WI38 (cell line): ENCODE measurements around the gene TPRX2.
"Not testable (repeated sequence)": the region's sequence is repeated elsewhere in the genome, so short reads cannot be mapped to it uniquely, and the experiment has no call there.

ENCODE experiments used
- H3K4me3 ChIP-seq: 2 replicates; pipeline ENCODE4 v1.5.1; 2011; ENCODE audit warnings: low read depth, mild to moderate bottlenecking, control low read depth, low read length
- TF ChIP-seq, protein P1 (sequence below): IDR thresholded peaks from 2 replicates; pipeline ENCODE4 v1.5.1; 2012; ENCODE audit warnings: low read depth, mild to moderate bottlenecking, control low read depth, low read length

Gene TPRX2

DNA sequence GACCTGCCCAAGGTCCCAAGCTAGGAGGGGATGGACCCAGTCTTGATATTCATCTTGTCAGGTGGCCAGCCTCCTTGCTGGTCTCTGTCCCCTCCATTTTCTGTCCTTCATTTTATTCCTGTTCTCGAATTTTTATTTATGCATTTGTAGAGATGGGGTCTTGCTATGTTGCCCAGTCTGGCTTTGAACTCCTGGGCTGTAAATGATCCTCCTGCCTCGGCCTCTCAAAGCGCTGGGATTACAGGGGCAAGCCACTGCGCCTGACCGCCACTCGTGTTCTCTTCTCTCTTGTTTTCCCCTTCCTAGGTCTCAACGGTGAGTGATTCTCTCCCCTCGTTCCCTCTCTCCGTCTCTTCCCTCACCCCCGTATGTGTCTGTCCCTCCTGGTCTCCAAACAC, 10.6 kb upstream of the TPRX2 start:
- H3K4me3 ChIP-seq = no peak overlapping the region
- TF ChIP-seq, protein P1, sequence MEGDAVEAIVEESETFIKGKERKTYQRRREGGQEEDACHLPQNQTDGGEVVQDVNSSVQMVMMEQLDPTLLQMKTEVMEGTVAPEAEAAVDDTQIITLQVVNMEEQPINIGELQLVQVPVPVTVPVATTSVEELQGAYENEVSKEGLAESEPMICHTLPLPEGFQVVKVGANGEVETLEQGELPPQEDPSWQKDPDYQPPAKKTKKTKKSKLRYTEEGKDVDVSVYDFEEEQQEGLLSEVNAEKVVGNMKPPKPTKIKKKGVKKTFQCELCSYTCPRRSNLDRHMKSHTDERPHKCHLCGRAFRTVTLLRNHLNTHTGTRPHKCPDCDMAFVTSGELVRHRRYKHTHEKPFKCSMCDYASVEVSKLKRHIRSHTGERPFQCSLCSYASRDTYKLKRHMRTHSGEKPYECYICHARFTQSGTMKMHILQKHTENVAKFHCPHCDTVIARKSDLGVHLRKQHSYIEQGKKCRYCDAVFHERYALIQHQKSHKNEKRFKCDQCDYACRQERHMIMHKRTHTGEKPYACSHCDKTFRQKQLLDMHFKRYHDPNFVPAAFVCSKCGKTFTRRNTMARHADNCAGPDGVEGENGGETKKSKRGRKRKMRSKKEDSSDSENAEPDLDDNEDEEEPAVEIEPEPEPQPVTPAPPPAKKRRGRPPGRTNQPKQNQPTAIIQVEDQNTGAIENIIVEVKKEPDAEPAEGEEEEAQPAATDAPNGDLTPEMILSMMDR = no peak

DNA sequence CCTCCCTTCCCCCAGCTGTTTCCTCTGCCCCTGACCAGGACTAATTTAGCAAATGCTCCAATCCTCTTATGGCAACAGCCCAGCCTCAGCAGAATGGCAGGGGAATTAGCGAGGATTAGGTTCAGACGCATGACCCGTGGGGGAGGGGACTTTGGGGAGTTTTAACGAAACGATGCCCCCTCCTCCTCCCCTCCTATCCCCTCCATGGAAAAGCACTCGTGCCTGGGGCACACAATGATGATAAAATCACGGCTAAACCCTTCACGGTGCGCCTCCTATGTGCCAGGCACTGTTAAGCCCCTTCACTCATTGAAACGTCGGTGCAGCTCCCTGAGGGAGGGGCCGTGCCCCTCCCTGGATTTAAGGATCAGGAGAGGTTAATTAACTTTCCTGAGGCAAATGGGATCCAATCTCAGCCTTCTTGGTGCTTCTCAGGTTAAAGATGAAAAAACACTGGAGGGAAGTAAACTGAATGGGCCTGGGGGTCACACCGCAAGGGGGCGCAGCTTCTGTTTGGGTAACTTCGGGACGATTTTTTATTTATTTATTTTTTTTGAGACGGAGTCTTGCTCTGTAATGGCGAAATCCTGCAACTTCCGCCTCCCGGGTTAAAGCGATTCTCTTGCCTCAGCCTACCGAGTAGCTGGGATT, 10.1 kb upstream of the TPRX2 start:
- TF ChIP-seq, protein P1 = peak; percentile 41
- H3K4me3 ChIP-seq = no peak overlapping the region

DNA sequence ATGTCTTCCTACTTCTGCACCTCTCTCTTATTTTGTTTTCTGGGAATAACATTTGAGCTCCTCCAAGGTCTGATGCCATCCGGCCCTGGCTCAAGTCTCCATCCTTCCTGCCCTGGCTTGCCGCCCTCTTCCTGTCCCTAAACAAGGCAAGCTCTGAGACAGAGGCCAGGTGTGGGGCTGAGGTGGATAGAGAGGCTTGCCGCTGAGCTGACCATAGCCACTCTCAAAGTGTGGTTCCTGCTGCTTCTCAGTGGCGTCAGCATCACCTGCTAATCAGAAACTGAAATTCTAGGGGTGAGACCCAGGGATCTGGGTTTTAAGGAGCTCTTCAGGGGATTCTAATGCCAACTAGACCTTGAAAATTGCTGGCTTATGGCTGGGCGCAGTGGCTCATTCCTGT, 6.0 kb upstream of the TPRX2 start:
- TF ChIP-seq, protein P1 = no peak
- H3K4me3 ChIP-seq = no peak overlapping the region

DNA sequence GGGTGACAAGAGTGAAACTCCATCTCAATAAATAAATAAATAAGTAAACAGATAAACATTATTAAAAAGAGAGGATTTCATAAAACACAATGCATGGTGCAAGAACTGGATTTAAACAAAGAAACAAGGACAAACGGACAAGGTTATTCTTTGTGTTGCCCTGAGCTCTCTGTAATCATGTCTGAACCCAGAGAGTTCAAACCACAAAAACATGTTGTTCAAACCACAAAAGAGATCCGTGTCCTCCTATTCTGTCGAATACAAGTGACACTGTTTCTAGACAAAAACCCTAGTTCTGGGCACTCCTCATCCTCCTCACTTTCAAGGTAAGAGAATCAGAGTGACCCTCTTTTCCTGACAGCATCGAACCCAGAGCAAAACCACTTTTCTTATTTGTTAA, 4.6 kb upstream of the TPRX2 start:
- TF ChIP-seq, protein P1 = no peak
- H3K4me3 ChIP-seq = no peak overlapping the region

DNA sequence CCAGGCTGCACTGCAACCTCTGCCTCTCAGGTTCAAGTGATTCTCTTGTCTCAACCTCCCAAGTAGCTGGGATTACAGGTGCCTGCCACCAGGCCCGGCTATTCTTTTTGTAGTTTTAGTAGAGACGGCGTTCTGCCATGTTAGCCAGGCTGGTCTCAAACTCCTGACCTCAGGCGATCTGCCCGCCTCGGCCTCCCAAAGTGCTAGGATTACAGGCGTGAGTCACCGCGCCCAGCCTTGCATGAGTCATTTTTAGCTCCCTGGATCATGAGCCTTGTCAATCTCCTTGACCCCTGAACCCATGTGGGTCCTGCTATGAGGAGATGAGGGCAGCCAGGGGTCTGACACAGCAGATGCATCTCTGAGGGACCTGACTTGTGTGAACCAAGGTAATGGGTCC, 804 bp upstream of the TPRX2 start:
- H3K4me3 ChIP-seq = not testable (repeated sequence)

DNA sequence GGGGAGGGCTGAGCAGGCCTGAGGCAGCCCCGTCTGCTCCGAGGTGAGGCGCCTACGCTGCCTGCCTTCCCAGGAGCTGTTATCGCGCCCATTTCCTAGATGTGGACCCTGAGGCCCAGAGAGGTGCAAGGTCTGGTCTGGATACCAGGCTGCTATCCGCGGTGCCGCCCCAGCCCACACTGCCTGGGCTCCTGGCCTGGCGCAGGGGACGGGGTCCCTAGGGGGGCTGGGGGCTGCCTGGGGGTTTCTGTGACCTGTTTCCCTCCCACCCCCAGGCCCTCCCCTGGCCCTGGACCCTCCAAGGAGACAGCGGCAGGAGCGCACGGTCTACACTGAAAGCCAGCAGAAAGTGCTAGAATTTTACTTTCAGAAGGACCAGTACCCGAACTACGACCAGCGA, 803 bp downstream of the TPRX2 start:
- H3K4me3 ChIP-seq = not testable (repeated sequence)

DNA sequence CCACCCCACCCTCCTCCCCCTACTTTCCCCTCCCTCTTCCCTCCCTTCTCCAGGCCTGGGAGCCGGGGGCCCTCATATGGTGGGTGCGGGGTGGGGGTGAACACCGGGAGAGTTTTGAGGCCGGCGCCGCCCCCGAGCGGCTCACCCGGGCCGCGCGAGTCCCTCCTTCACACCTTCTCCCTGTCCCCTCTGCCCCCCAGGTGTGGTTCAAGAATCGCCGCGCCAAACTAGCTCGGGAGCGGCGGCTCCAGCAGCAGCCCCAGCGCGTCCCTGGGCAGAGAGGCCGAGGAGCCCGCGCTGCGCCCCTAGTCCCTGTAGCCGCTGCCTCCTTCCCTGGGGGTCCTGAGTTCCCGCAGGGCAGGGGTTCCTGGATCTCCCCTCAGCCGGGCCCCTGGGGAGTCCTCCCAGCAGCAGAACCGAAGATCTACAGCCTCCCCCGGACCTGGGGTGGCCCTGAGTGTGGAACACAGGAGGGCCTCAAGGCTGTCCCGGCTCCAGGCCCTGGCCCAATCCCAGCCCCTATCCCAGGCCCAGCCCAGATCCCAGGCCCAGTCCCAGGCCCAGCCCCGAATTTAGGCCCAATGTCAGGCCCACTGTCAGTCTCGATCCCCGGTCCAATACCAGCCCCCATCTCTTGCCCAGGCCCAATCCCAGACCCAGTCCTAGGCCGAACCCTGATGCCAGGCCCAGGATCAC, 1.7 kb downstream of the TPRX2 start:
- TF ChIP-seq, protein P1 = no peak
- H3K4me3 ChIP-seq = no peak overlapping the region

DNA sequence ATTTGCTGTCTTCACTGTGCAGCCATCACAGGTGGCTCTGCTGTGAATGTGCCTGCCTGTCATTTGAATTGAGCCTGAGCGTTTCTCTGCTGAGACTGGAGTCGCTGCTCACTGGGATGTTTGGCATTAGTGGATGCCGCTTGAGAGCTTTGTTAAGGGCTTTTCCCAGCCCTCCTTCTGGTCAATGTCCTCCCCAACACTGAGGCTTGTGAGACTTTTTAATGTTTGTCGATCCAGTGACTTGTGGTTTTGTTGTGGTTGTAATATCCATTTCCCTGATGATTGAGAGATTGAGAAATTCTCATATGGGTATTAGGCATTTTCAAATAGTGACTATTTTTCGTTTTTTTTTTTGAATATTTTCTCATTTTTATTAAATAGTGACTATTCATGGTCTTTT, 2.6 kb downstream of the TPRX2 start:
- TF ChIP-seq, protein P1 = no peak
- no peak overlapping the region for H3K4me3 ChIP-seq
